H1 (cell line): ENCODE measurements around the gene GMCL2. TPM values are rescaled to one million over a fixed set of nuclear protein-coding genes. Genes with fewer than 3 reads are reported as not detected.

ENCODE experiments used
- CTCF ChIA-PET: fragments of 300-600 bp; sonication (Branson Sonifier 250); formaldehyde crosslinking; loops from one replicate; lab custom pipeline; 2021; ENCODE audit not compliant: partially characterized antibody; lab: Charles Lee
- POLR2A ChIA-PET: fragments of 300-600 bp; sonication (Branson Sonifier 250); formaldehyde crosslinking; loops from one replicate; lab custom pipeline; 2021; ENCODE audit warnings: inconsistent platforms; ENCODE audit not compliant: partially characterized antibody; lab: Charles Lee
- DNase-seq, 2 experiments: peaks; one replicate each; pipeline versions ENCODE4 v3.0.0 to v3.0.0-alpha.2; 2010 to 2022; ENCODE audit warnings: low spot score in 2 of 2, low read depth in 1 of 2, mixed read lengths in 1 of 2
- FAIRE-seq: peaks from 2 replicates; lab custom pipeline; 2011; peaks lifted over from hg19 to GRCh38; lab: Jason Lieb, UNC
- H2AFZ ChIP-seq: 2 replicates; pipeline ENCODE4 v1.8.1; 2012; ENCODE audit warnings: low read length, inconsistent platforms
- H2AK5ac ChIP-seq: 2 replicates; pipeline ENCODE4 v1.6.1; 2013; ENCODE audit warnings: low read depth, low read length
- H2BK120ac ChIP-seq: replicated peaks from 2 replicates; pipeline ENCODE3; 2013; ENCODE audit warnings: low read depth, low read length, inconsistent platforms
- H2BK12ac ChIP-seq: 2 replicates; pipeline ENCODE4 v1.6.1; 2013; ENCODE audit warnings: low read depth, low read length
- H2BK15ac ChIP-seq: 2 replicates; pipeline ENCODE4 v1.6.1; 2013; ENCODE audit warnings: low read length
- H2BK20ac ChIP-seq: 2 replicates; pipeline ENCODE4 v1.6.1; 2013; ENCODE audit warnings: low read length
- H2BK5ac ChIP-seq: 2 replicates; pipeline ENCODE4 v1.6.1; 2013; ENCODE audit warnings: low read depth, low read length
- H3K14ac ChIP-seq: 2 replicates; pipeline ENCODE4 v1.6.1; 2013; ENCODE audit warnings: inconsistent platforms; ENCODE audit not compliant: insufficient read length
- H3K18ac ChIP-seq: 2 replicates; pipeline ENCODE4 v1.6.1; 2013; ENCODE audit warnings: low read length; ENCODE audit errors: extremely low read depth
- H3K23ac ChIP-seq: 2 replicates; pipeline ENCODE4 v1.6.1; 2013; ENCODE audit warnings: inconsistent platforms; ENCODE audit not compliant: insufficient read length
- H3K23me2 ChIP-seq: 2 replicates; pipeline ENCODE4 v1.6.1; 2013; ENCODE audit warnings: low read depth, low read length
- H3K27ac ChIP-seq: 2 replicates; pipeline ENCODE4 v1.6.1; 2011; ENCODE audit warnings: low read depth, low read length, inconsistent platforms
- H3K27me3 ChIP-seq, 4 experiments: replicated peaks in 1 of 4; 1 replicate in 1 of 4; 2 replicates in 3 of 4; pipeline versions ENCODE4 v1.6.1 to v1.8.1; 2011 to 2013; ENCODE audit warnings: low read length in 3 of 4, mild to moderate bottlenecking in 3 of 4, inconsistent platforms in 2 of 4, mixed read lengths in 2 of 4, moderate library complexity in 1 of 4; ENCODE audit not compliant: control insufficient read depth in 3 of 4, insufficient read depth in 3 of 4; ENCODE audit errors: extremely low read depth in 1 of 4
- H3K36me3 ChIP-seq, 4 experiments: 2 replicates each; pipeline versions ENCODE4 v1.6.1 to v1.8.1; 2011 to 2013; ENCODE audit warnings: mild to moderate bottlenecking in 4 of 4, low read length in 3 of 4, moderate library complexity in 2 of 4, control low read depth in 1 of 4, inconsistent platforms in 1 of 4; ENCODE audit not compliant: insufficient read depth in 4 of 4, control insufficient read depth in 2 of 4
- H3K4ac ChIP-seq: replicated peaks from 2 replicates; pipeline ENCODE3; 2013; ENCODE audit warnings: low read length, low read depth, mixed read lengths, inconsistent platforms; ENCODE audit not compliant: insufficient read length
- H3K4me1 ChIP-seq, 4 experiments: replicated peaks in 1 of 4; 1 replicate in 1 of 4; 2 replicates in 3 of 4; pipeline versions ENCODE4 v1.6.1 to v1.8.1; 2011 to 2013; ENCODE audit warnings: low read length in 3 of 4, inconsistent platforms in 2 of 4, mixed read lengths in 1 of 4; ENCODE audit not compliant: insufficient read depth in 4 of 4, control insufficient read depth in 3 of 4
- H3K4me2 ChIP-seq, 2 experiments: 2 replicates each; pipeline versions ENCODE4 v1.6.1 to v1.8.1; 2011 to 2013; ENCODE audit warnings: low read depth in 2 of 2, low read length in 2 of 2, control low read depth in 1 of 2, inconsistent platforms in 1 of 2, mild to moderate bottlenecking in 1 of 2; ENCODE audit not compliant: insufficient read depth in 1 of 2
- H3K4me3 ChIP-seq, 4 experiments: fragments of 200-600, 300-600 bp in 1 of 4; sonication (generic), shearing (Covaris generic), sonication (Bioruptor Twin) in 1 of 4; 2 replicates each; pipeline versions ENCODE4 v1.5.1 to v1.8.1; 2011 to 2016; ENCODE audit warnings: low read length in 4 of 4, low read depth in 3 of 4, control low read depth in 2 of 4, inconsistent platforms in 2 of 4, mild to moderate bottlenecking in 2 of 4, mixed read lengths in 1 of 4, moderate library complexity in 1 of 4; ENCODE audit not compliant: insufficient read depth in 2 of 4; ENCODE audit errors: extremely low read depth in 1 of 4
- H3K56ac ChIP-seq: replicated peaks from 2 replicates; pipeline ENCODE3; 2013; ENCODE audit warnings: low read depth, mild to moderate bottlenecking, mixed read lengths, low read length, inconsistent platforms; ENCODE audit not compliant: insufficient read length
- H3K79me1 ChIP-seq: 2 replicates; pipeline ENCODE4 v1.6.1; 2013; ENCODE audit warnings: low read depth, low read length, control low read depth
- H3K79me2 ChIP-seq, 2 experiments: 2 replicates each; pipeline versions ENCODE4 v1.6.1 to v1.8.1; 2012 to 2013; ENCODE audit warnings: low read length in 2 of 2, mild to moderate bottlenecking in 2 of 2, inconsistent platforms in 1 of 2; ENCODE audit not compliant: insufficient read depth in 2 of 2, control insufficient read depth in 1 of 2
- H3K9ac ChIP-seq, 4 experiments: replicated peaks in 1 of 4; 1 replicate in 1 of 4; 2 replicates in 3 of 4; pipeline versions ENCODE4 v1.6.1 to v1.8.1; 2011 to 2013; ENCODE audit warnings: low read depth in 3 of 4, low read length in 3 of 4, control low read depth in 2 of 4, mild to moderate bottlenecking in 2 of 4, moderate library complexity in 2 of 4, inconsistent platforms in 1 of 4; ENCODE audit errors: extremely low read depth in 1 of 4
- H3K9me3 ChIP-seq, 2 experiments: 2 replicates each; pipeline versions ENCODE4 v1.6.1 to v1.8.1; 2012 to 2013; ENCODE audit warnings: mild to moderate bottlenecking in 2 of 2, moderate library complexity in 2 of 2, control low read depth in 1 of 2, inconsistent platforms in 1 of 2, low read depth in 1 of 2, low read length in 1 of 2, mixed read lengths in 1 of 2; ENCODE audit not compliant: insufficient read depth in 2 of 2
- H4K20me1 ChIP-seq, 2 experiments: replicated peaks in 1 of 2; 2 replicates each; pipeline versions ENCODE3 to v1.8.1; 2011 to 2013; ENCODE audit warnings: inconsistent platforms in 2 of 2, low read length in 2 of 2, mild to moderate bottlenecking in 1 of 2; ENCODE audit not compliant: insufficient read depth in 2 of 2, control insufficient read depth in 1 of 2
- H4K5ac ChIP-seq: 2 replicates; pipeline ENCODE4 v1.6.1; 2013; ENCODE audit warnings: low read length, low read depth, mixed read lengths, inconsistent platforms; ENCODE audit not compliant: insufficient read length
- H4K8ac ChIP-seq: 2 replicates; pipeline ENCODE4 v1.8.0; 2013; ENCODE audit warnings: mild to moderate bottlenecking, moderate library complexity, low read length, inconsistent platforms; ENCODE audit not compliant: insufficient read depth; ENCODE audit errors: extremely low read depth
- H4K91ac ChIP-seq: replicated peaks from 2 replicates; pipeline ENCODE3; 2013; ENCODE audit warnings: low read length, mixed read lengths, inconsistent platforms; ENCODE audit not compliant: insufficient read length
- KDM4A ChIP-seq: IDR thresholded peaks from one replicate; pipeline ENCODE4 v1.7.1; 2012; ENCODE audit warnings: low read depth, mild to moderate bottlenecking, moderate library complexity, low read length, inconsistent platforms; ENCODE audit not compliant: severe bottlenecking
- MAFK ChIP-seq: IDR thresholded peaks from 2 replicates; pipeline ENCODE4 v1.6.1; 2012; ENCODE audit warnings: low read depth, mild to moderate bottlenecking, improper control_type of control experiment, low read length
- POLR2AphosphoS5 ChIP-seq: IDR thresholded peaks from 2 replicates; pipeline ENCODE4 v1.6.1; 2011; ENCODE audit warnings: low read depth, low read length
- TAF1 ChIP-seq: IDR thresholded peaks from 2 replicates; pipeline ENCODE4 v1.6.1; 2011; ENCODE audit warnings: mild to moderate bottlenecking, low read depth, low read length
- ZNF274 ChIP-seq: IDR thresholded peaks from 2 replicates; pipeline ENCODE4 v1.7.0; 2012; ENCODE audit warnings: low read length, borderline replicate concordance; ENCODE audit errors: extremely low read depth
- WGBS, 2 experiments: shearing (Covaris generic) in 1 of 2; methylation state at CpG; one replicate each; pipeline versions ENCODE4 v1.1.6 to v1.1.7; 2013 to 2015; ENCODE audit warnings: low lambda C conversion rate in 2 of 2, mixed read lengths in 2 of 2, inconsistent platforms in 1 of 2, low coverage in 1 of 2, missing lambda C conversion rate in 1 of 2; ENCODE audit not compliant: insufficient replicate concordance in 2 of 2, insufficient coverage in 1 of 2, insufficient read length in 1 of 2; ENCODE audit errors: extremely low coverage in 1 of 2, missing lambda C conversion rate in 1 of 2; 5-methylcytosine and 5-hydroxymethylcytosine counted together
- polyA plus RNA-seq, 7 experiments: library from polyadenylated mRNA; depleted of rRNA in 3 of 7; stranded (reverse) in 5 of 7; unstranded in 2 of 7; fragments of >200 nt in 5 of 7; fragments of 200-250 nt in 2 of 7; gene quantifications; 1 replicate in 5 of 7; 2 replicates in 1 of 7; 4 replicates in 1 of 7; pipeline versions ENCODE4 v1.2.1 to v1.2.3, GENCODE V29; 2011 to 2013; ENCODE audit warnings: missing spikeins in 2 of 7, mixed read lengths in 2 of 7
- total RNA-seq: library from RNA; stranded (reverse); fragmentation: NEBNext Ultra II Directional; extraction: Animal tissue kit (Norgen Biotek cat#: 25700); gene quantifications from 2 replicates; pipeline ENCODE4 v1.2.1, GENCODE V29; 2021

GMCL2 gene
- total and polyA plus RNA-seq, 2 of the 8 experiments (the other 6 are each of a cell fraction or from before 2014, with no cell fraction given): 0.13 TPM; not detected in 1

- Histone ChIP-seq H3K79me1 (no peaks in the 10 kb centered on the region; the same call in 1 of the 2 replicates), H4K20me1 (peaks cover 20 to 24% of the 10 kb centered on the region in 2 experiments), H3K27me3 (no peaks in the 10 kb centered on the region), H4K91ac (no peak overlapping the region), H2BK15ac (no peak overlapping the region), H3K27ac (no peak overlapping the region), H2BK12ac (no peak overlapping the region), H3K56ac (no peak overlapping the region), H4K8ac (no peak overlapping the region), H3K36me3 (peaks cover 49 to 78% (median 67%) of the 10 kb centered on the region in 4 experiments), H2BK120ac (no peak overlapping the region), H4K5ac (no peak overlapping the region), H3K23me2 (no peaks in the 10 kb centered on the region), H3K18ac (no peak overlapping the region), H3K4me1 (peaks cover 0 to 2% (median 0%) of the 10 kb centered on the region in 4 experiments; a peak in 3 of 7 replicates), H3K4ac (no peak overlapping the region), H2AFZ (no peak overlapping the region), H3K9me3 (no peaks in the 10 kb centered on the region), H3K4me3 (no peak overlapping the region), H3K4me2 (no peak overlapping the region), H3K23ac (no peak overlapping the region), H2BK5ac (no peak overlapping the region), H3K9ac (no peak overlapping the region), H2BK20ac (no peak overlapping the region), H3K14ac (no peak overlapping the region), H3K79me2 (peaks cover 0 to 2% of the 10 kb centered on the region in 2 experiments; a peak in 1 of 4 replicates), H2AK5ac (no peak overlapping the region)
- TF ChIP-seq POLR2AphosphoS5: peak; percentile 34; the same call in 1 of the 2 replicates
- TF ChIP-seq KDM4A: no peak
- no peak for TF ChIP-seq ZNF274
- TF ChIP-seq TAF1: no peak
- TF ChIP-seq MAFK: no peak
- DNase-seq (no peak), FAIRE-seq (no peak)
- ChIA-PET CTCF (interaction anchor here (0.8 to 24.6 kb wide), 11 partner anchors 12 to 162 kb away, joined by 3 to 515 read pairs (median 10); no protein-coding TSS in a partner anchor), POLR2A (interaction anchor here (0.7 to 40.7 kb wide), 4 partner anchors 12 to 70 kb away, joined by 3 to 1250 read pairs (median 168); partner anchors contain the start of genes N4BP3 and RMND5B)
- 89% methylated on average over 15 of the region's 15 CpGs; no CpG with 5 or more reads in 1 of the 2 experiments for WGBS, 2 experiments
Measured at GRCh38 chr5:178147406-178147805, 39.8 kb downstream of the GMCL2 start.
